NCI-H128 (cell line): ENCODE data around the gene TUBA1C.
"Not testable (repeated sequence)": the region's sequence is repeated elsewhere in the genome, so short reads cannot be mapped to it uniquely, and the experiment has no call there.

Source experiments
- DNase-seq: peaks from one replicate; lab custom pipeline; 2025; ENCODE audit not compliant: unreplicated experiment; lab: John Stamatoyannopoulos, UW

The TUBA1C gene

GRCh38 chr12:49282740-49283375, 18.0 kb downstream of the TUBA1C start:
- not testable (repeated sequence) for DNase-seq

- DNase-seq = no peak
Observed at GRCh38 chr12:49283541-49284429, 18.9 kb downstream of the TUBA1C start.

GRCh38 chr12:49284672-49285071, 19.8 kb downstream of the TUBA1C start:
- no peak for DNase-seq

GRCh38 chr12:49287876-49288275, 23.0 kb downstream of the TUBA1C start:
- DNase-seq = no peak

GRCh38 chr12:49288412-49288853, 23.6 kb downstream of the TUBA1C start:
- DNase-seq = peak; percentile 31

- no peak for DNase-seq
Observed at GRCh38 chr12:49288922-49289555, 24.2 kb downstream of the TUBA1C start.

- no peak for DNase-seq
Observed at GRCh38 chr12:49292729-49293055, 27.8 kb downstream of the TUBA1C start.

- no peak for DNase-seq
Observed at GRCh38 chr12:49293056-49293956, 28.4 kb downstream of the TUBA1C start.

- no peak for DNase-seq
Observed at GRCh38 chr12:49294086-49294803, 29.4 kb downstream of the TUBA1C start.

GRCh38 chr12:49294804-49295081, 29.9 kb downstream of the TUBA1C start:
- no peak for DNase-seq

- DNase-seq = no peak
Observed at GRCh38 chr12:49295082-49295936, 30.4 kb downstream of the TUBA1C start, which contains the start of gene PRPH. Gene PRPH, plus strand, starts transcription at chr12:49295147. Its CDS starts 54 bp downstream, at chr12:49295201.

GRCh38 chr12:49296034-49296835, 31.4 kb downstream of the TUBA1C start:
- peak; percentile 37 for DNase-seq

- peak; percentile 33 for DNase-seq
Observed at GRCh38 chr12:49296836-49297694, 32.2 kb downstream of the TUBA1C start.

GRCh38 chr12:49297695-49298060, 32.8 kb downstream of the TUBA1C start:
- no peak for DNase-seq

GRCh38 chr12:49298160-49298559, 33.3 kb downstream of the TUBA1C start:
- no peak for DNase-seq

GRCh38 chr12:49301760-49302159, 36.9 kb downstream of the TUBA1C start:
- DNase-seq = no peak

- no peak for DNase-seq
Observed at GRCh38 chr12:49304161-49304560, 39.3 kb downstream of the TUBA1C start.
